GM18909 (cell line): ENCODE measurements around the gene ADAM10.

Experiments
- ATAC-seq: cut with Tn5 transposase; IDR thresholded peaks from one replicate; pipeline ENCODE4 v1.9.1; 2021; ENCODE audit warnings: mild to moderate bottlenecking; ENCODE audit not compliant: unreplicated experiment, poor library complexity

The ADAM10 gene

DNA sequence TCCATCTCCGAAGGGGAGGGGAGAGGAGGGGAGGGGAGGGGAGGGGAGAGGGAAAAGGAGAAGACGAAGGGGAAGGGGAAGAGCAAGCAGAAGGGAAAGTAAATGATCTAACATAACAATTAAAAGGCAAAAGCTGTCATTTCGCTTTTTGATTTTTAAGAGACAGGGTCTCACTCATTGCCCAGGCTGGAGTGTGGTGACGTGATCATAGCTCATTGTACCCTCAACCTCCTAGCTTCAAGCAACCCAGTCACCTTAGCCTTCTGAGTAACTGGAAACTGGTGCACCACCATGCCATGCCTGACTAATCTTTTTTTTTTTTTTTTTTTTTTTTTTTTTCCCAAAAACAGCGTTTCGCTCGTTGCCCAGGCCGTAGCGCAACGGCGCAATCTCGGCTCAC lies 22.6 kb downstream of the ADAM10 start:
- ATAC-seq = no peak

DNA sequence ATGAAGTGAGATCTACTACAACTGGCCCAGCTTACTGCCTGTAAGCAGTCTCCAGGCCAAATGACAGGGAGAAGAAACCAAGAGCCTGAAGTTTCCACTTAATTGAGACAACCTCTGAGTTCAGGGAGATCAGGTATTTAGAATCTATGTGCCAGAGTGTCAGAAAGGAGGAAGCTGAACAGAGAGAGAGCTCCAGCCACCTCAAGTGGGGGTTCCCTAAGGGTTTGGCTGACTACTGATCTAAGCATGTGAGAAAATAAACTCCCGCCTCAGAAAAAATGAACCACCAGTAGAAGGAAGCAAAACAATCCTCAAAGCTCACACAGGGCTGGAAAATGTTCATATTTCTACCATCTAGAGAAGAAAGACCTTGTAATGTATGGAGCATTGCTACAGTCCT lies 25.0 kb downstream of the ADAM10 start:
- ATAC-seq = peak; percentile 74

DNA sequence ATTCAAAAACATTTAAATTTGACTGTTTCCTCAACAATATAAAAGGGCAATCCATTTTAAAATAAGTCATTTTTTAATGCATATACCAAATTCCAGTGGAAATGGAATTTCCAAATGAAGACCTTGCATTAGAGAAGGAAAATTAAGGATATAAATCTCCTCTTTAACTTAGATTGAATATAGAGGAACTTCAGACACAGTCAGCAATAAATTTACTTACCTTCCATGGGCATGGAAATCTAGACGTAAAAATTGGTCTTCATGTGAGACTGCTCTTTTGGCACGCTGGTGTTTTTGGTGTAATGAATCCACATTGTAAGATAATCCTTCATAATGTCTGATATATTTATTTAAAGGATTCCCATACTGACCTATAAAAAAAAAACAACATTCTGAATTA lies 32.1 kb downstream of the ADAM10 start:
- ATAC-seq = no peak

GRCh38 chr15:58716027-58716426 lies 33.5 kb downstream of the ADAM10 start:
- ATAC-seq = no peak

DNA sequence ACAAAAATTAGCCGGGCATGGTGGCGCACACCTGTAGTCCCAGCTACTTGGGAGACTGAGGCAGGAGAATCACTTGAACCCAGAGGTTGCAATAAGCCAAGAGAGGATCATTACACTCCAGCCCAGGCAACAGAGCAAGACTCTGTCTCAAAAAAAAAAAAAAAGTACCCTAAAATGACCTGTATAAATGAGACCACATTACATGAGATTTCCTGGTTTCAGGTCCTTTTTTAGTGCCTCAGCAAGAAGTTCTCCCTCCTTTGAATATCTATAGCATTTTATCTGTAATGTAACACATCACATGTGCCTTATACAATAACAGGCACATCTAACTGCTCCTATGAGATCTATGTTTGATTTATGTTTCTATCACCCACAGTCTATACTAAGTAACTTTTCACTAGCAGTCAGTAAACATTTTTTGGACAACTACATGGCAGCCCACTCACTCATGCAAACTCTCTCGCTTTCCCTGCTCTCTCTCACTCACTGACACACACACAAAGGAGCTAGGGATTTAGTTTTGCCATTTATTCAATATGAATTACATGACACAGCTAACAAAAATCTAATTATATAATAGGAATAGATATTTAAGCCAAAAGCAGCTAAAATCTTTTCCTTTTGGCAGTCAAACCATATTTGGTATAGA lies 34.1 kb downstream of the ADAM10 start:
- ATAC-seq = no peak

DNA sequence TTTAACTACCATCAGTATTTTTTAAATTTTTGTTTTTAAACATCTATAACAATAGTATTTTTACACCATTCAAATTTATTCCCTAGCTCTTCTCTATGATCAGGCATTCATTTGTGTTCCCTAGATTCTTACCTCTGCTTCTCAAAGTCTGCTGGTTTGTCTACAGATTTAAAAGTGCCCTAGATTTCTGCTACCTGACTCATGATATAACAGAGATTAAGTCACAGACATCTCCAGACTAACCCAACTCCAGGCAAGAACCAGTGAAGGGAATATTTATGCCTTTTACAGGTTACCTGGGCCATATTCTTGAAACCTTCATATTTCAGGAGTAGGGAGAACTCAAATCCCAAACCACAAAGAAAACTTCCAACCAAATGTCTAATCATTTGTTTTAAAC lies 38.8 kb downstream of the ADAM10 start:
- ATAC-seq = no peak

DNA sequence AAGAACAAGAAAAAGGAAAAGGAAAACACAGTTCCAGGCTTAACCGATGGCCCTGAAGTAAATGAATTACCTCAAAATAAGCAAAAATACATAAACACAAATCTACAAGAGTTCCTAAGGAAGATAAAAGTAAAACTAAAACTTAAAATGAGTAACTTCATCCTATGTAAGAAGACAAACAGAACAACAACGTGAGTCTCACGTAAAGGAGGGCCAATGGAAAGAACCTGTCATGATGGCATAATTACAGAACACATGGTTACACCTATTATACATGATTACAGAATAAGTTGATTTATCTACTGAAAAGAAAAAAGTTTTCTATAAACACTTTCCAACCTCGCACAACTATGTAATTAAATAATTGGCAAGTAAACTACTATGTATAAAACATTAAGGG lies 42.1 kb downstream of the ADAM10 start:
- ATAC-seq = no peak

GRCh38 chr15:58705105-58705504 lies 44.4 kb downstream of the ADAM10 start:
- no peak for ATAC-seq

DNA sequence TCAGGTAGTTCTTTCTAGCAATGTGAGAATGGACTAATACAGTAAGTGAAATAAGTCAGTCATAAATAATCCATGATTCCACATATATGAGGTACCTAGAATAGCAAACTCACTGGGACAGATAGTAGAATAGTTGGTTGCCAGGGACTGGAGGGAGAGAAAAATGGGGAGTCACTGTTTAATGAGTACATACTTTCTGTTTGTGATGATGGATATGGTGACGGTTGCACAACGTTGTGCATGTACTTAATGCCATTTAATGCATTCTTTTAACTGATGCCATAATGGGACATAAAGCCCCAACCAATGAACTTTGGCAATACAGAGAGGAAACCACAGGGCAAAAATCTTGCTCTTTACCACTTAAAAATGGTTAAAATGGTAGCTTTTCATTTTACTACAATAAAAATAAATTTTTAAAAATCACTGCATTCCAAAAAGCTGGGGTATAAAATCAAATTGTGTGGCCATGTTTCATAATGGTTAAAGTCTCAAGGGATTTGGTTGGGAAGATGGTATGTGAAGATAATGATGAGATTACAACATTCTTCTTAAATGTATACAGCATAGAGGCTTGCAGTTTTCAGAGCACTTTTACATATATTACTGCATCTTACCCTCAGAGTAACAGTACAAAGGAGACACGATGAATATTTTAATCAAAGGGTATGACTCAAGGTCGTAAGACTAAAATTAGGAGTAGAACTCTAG lies 45.2 kb downstream of the ADAM10 start:
- no peak for ATAC-seq

- ATAC-seq = no peak
Observed at GRCh38 chr15:58703610-58704009, 45.9 kb downstream of the ADAM10 start.

DNA sequence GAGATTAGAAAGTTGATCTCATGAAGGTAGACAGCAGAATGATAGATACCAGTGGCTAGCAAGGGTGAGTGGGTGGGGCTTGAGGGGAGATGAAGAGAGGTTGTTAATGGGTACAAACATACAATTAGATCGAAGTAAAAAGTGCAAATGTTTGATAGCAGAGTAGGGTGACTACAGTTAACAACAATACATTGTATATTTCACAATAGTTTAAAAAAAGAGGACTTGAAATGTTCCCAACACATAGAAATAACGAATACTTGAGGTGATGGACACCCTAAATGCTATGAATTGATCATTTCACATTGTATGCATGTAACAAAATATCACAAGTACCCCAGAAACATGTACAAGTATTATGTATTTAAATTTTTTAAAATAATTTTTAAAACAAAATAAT lies 47.3 kb downstream of the ADAM10 start:
- no peak for ATAC-seq

DNA sequence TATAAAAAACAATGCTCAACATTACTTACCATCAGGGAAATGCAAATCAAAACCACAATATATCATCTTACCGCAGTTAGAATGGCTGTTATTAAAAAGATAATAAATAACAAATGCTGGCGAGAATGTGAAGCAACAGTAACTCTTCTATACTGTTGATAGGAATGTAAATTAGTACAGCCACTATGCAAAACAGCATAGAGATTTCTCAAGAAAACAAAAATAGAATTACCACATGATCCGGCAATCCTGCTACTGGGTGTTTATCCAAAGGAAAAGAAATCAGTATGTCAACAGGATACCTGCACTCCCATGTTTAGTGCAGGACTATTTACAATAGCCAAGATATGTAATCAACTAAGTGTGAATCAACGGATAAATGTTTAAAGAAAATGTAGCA lies 48.1 kb downstream of the ADAM10 start:
- ATAC-seq = no peak

DNA sequence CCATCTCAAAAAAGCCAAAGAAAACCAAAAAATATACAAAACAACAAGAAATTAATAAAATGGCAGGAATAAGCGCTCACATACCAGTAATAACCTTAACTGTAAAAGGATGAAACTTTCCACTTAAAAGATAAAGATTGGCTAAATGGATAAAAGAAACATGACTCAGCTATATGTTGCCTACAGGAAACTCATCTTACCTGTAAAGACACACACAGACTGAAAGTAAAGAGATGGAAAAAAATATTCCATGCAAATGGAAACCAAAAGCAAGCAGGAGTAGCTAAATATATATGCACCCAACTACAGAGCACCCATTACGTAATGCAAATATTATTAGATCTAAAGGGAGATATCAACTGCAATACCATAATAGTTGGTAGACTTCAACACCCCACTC lies 49.7 kb downstream of the ADAM10 start:
- ATAC-seq = no peak

DNA sequence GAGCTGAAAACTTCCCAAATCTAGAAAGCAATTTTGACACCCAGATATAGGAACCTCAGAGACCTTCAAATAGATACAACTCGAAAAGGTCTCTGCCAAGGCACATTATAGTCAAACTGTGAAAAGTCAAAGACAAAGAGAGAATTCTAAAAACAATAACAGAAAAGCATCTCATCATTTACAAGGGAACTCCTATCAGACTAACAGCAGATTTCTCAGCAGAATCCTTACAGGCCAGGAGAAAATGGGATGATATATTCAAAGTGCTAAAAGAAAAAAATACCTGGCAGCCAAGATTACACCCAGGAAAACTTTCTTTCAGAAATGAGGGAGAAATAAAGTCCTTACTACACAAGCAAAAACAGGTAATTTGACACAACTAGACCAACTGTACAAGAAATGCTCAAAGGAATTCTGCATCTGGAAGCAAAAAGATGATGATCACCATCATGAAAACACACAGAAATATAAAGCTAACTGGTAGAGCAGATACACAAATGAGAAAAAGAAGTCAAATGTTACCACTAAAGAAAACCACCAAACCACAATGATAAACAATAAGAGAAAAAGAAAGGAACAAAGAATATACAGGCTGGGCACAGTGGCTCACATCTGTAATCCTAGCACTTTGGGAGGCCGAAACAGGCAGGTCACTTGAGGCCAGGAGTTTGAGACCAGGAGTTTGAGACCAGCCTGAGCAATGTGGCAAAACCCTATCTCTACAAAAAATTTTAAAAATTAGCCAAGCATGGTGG lies 50.4 kb downstream of the ADAM10 start:
- ATAC-seq = no peak

- ATAC-seq = no peak
Observed at GRCh38 chr15:58697220-58697619, 52.3 kb downstream of the ADAM10 start.

- no peak for ATAC-seq
Observed at GRCh38 chr15:58696738-58697137, 52.8 kb downstream of the ADAM10 start.

DNA sequence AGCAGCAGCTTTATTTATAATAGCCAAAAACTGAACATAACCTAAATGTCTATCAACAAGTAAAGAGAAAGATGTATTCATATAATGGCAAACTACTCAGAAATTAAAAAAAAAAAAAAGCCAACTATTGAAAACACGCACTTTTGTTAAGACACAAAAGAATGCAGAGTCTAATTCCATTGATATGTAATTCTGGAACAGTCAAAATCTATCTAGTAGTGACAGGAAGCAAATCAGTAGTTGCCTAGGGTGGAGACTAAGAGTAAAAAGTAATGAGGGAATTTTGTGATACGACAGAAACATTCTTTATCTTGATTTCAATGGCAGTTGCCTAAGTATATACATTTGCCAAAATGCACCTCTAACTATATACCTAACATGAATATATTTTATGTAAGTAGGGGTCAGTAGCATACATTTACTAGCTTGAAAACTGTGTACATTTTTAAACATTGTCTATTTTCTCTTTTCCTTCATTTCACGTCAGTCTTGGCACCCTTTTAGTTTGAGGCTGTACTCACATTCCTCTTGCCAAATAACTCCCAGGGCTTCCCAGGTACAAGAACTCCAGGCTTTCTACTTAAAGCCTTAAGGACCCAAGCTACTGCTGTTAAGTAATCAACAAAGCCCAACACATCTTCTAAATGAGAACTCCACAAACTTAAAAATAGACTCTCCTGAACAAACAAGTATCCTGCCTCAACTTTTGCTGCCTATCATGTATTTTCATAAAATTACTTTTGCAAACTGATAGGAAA lies 54.7 kb downstream of the ADAM10 start:
- ATAC-seq = no peak

DNA sequence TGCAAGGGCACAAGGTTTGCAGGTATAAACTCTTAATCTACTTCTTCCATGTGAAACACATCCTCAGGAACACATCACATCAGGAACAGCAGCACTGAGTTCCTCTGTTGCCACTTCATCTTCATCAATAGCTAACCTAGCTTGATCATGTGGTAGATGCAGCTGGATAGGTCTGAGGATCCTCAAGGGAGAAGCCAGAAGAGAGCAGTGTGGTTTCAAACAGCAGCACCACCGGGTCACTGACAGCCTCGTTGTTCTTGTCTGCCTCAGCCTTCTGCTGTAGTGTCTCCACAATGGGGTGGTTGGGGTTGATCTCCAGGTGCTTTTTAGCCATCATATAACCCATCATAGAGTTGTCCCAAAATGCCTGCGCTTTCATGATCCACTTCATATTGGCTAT lies 58.8 kb downstream of the ADAM10 start:
- no peak for ATAC-seq

- no peak for ATAC-seq
Observed at GRCh38 chr15:58689646-58690045, 59.9 kb downstream of the ADAM10 start.

- no peak for ATAC-seq
Observed at GRCh38 chr15:58686286-58686685, 63.2 kb downstream of the ADAM10 start.

GRCh38 chr15:58684751-58685150 lies 64.8 kb downstream of the ADAM10 start:
- ATAC-seq = no peak
